NOMO-1 treated with dmso at 0.1 percent for 144 hours (cell line): ENCODE results near the gene SWT1.

Experiments used
- DNase-seq: peaks from one replicate; lab custom pipeline; 2025; ENCODE audit not compliant: unreplicated experiment; lab: John Stamatoyannopoulos, UW

Gene SWT1

DNA sequence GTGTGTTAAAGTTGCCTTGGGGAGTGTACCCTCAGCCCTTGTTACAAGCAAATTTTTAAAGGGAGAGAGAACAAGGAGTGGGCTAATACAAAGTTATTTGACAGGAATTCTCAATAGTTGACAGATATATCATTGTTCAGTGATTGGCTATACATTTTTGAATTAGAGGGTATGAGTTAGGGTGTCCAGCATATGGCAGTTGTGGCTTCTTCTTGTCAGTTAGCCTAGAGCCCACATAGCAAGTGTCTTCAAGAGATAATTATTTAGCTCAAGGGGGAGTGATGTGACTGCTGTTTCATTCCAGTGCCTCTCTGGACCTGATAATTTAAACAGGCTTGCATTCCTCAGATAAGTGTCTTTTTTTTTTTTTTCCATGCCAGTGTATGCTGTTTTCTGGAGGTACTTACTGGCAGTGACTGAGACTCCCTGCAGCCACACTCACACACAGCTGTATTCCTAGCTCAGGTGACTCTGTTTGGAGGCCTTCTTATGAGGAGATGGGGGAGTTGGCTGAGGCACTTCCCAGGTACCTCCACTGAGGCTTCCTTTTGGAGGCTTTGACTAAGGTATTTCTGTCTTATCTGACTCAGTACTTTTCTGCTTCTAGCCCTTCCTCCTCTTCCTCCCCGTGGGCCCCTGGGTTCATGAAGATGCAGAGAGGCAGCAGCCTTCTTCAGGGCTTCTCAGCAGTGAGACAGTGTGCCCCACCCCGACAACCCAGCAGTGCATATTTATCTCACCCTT, 127.7 kb downstream of the SWT1 start:
- DNase-seq: no peak

DNA sequence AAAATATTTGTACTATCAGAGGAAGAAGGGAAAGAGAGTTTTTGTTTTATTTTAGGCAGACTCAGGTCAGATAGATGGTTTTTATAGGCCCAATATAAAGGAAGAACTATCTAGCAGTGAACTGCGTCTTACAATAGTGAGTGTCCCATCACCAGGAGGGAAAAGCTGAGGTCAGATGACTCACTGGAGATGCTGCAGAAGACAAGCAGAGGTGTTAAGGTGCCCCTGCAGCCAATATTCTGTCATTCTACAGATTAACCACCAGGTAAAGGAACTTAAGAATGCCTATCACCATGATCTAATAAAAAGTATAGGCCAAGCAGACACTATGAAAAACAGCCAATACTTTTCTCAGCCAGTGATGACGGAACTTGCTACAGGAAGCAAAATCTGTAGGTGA, 130.5 kb downstream of the SWT1 start:
- no peak for DNase-seq

DNA sequence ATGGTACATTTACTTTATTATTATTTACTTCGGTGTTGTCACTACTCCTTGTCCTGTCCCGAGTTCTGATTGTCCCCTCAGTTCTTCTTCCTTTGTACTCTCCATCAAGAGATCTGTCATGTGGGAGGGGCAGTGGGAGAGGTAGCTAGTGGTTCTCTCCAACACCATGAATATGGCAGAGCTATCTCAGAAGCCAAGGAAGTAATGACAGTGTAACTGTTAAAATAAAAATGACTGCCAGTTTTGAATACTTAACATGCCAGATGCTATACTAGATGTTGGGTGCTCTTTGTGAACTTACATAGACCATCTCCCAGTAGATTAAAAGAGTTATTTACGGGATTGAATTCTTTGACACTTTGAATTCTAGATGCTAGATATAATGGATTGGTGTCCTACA, 131.5 kb downstream of the SWT1 start:
- no peak for DNase-seq

DNA sequence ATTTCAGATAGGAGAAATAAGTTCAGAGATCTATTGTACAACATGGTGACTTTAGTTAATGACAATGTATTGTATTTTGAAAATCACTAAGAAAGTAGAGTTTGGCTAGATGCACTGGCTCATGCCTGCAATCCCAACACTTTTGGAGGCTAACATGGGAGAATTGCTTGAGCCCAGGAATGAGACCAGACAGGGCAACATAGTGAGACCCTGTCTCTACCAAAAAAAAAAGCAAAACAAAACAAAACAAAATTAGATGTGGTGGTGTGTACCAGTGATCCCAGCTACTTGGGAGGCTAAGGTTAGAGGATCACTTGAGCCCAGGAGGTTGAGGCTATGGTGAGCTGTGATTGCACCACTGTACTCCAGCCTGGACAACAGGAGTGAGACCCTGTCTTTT, 132.9 kb downstream of the SWT1 start:
- DNase-seq: no peak

DNA sequence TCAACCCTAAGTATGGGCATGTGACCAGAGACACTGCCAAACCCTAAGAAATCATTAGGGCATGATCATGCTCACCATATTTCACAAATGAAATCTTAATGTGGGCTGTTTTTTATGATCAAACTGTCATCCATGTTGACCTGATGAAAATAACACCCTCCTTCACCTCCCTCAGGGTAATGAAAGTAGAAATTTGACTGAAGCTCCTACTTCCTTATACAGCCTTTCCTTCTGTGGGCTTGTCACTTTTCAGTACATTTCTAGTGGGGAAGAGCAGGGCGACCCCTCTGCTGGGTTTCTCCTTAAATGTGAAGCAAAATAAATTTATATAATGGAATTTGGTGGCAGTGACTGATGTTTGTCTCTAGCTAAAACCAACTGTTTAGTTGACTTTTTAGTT, 134.2 kb downstream of the SWT1 start:
- DNase-seq: no peak

DNA sequence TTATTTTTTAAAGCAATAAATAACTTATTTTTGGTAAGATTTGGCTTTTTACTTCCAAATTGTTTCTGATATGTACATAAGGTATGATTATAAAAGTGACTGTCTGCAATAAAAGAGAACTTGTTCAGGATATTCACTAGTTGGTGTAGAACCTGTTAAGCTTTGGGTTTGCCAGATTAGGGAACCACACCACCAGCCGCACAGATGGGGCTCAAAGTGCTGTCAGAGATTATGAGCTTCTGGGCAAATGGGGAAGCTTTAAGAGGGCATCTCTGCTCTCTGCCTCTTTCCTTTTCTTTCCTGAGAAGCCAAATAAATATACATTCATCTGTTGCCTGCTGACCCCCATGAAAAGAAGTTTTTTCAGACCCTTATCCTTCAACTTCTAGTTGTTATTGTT, 134.7 kb downstream of the SWT1 start:
- peak; percentile 43 for DNase-seq

DNA sequence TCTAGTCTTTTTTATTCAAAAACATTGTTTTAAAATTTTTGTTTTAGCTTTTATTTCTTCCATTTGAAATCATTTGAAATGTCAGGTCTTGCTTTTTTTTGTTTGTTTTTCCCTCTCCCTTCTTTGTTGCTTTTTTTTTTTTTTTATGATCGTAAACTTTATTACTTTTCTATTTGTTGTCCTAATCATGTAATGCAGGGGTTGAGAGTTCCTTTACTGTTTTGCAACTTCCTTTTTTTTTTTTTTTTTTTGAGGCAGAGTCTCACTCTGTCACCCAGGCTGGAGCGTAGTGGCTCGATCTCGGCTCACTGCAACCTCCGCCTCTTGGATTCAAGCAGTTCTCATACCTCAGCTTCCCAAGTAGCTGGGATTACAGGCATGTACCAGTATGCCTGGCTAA, 135.3 kb downstream of the SWT1 start:
- peak; percentile 48 for DNase-seq

DNA sequence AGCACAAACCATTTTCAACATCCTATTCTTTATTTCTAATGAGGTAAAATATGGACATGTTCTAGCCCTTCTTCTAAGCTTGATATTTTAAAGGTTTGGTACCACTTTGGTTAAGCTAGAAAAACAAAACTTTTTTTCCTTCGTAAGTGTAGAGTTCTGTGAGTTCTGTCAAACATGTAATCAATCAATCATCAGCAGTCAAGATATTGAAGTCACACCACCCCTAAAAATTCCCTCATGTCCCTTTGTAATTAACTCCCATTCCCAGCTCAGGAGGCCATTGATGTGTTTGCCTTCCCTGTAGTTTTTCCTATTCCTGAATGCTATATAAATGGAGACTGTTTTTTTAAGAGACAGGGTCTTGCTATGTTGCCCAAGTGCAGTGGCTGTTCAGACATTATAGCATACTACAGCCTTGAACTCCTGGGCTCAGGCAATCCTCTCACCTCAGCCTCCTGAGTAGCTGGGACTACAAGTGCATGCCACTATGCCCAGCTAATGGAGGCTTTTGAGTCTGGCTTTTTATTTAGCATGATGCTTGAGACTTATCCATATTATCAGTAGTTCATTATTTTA, 137.1 kb downstream of the SWT1 start:
- no peak for DNase-seq

DNA sequence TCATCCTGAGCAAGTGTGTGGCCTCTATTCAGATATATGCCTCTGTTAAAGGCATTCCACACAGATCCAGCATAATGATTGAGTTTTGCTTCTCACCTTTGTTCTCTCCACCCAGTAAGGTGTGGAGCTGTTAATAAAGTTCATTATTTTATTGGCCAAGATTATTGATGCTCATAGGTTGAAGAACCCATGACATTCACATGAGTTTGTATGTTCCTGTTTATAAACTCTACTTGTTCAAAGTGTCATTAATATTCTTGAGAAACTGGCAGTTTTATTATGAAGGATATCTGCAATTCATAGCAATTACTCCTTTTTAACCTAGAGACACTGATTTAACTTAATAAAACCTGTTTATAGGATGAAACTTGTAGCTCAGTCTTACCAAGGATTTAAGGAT, 138.1 kb downstream of the SWT1 start:
- no peak for DNase-seq

DNA sequence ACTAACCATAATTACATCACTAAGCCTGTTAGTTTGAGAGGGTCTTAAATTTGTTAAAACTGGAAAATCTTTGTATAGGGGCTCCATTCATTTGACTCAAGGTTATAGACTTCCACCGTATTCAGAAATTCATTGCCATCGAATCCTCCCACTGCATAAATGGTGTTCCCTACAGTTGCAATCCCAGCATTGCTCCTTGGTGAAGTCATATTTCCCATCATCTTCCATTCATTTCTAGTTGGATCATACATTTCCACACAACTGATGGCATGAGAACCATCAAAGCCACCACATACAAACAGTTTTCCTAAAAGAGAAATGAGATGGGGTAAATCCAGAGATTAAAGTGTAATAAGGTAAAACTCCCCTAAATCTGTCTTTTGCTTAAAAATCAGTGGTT, 141.0 kb downstream of the SWT1 start:
- DNase-seq: no peak

DNA sequence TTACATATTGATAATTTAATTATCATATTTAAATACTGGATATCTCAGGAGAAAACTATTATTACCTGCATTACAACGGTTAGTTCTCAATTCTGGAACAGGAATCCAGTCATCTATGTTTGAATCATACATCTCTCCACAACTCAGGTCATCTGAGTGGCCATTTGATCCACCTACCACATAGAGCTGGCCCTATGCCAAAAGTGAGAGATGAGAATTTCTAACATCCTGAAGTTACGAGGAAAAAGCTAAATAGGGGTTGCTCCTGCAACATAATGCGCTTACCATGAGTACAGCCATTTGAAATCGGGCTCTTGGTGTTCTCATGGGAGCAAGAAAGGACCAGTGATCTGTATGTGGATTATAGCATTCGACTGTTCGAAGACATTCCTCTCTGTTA, 143.2 kb downstream of the SWT1 start:
- DNase-seq: no peak

DNA sequence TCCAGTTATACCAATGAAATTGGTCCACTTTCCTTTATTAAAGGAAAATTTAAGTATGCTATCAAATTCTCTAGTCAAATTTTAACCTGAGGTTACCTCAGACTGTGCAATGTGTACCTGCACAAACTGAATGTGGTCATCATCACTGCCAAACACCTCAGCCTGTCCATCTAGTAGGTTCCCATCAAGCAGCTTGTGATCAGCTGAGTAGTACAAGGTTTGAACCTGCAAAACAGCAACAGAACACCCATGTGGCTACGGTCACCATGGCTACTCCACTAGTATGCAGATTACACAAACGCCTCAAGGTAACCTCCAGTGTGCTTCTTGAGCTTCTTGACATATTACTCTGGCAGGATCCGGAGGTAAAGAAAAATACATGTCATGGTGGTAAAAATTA, 148.5 kb downstream of the SWT1 start:
- no peak for DNase-seq

DNA sequence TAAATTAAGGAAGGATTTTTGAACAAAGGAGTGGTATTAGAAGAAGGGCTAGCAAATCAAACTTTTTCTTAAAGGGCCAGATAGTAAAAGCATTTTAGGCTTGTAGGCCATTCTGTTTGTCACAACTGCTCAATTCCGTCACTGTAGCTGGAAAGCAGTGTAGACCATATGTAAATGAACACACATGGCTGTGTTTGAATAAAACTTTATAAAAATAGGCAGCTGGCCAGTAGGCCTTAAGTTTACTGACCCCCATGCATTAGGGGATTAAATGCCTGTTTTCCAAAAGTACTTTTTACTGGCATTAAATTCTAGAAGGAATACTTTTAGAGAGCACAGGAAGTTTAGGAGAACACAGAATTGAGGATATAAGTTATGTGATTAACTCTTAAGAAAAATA, 151.2 kb downstream of the SWT1 start:
- no peak for DNase-seq

DNA sequence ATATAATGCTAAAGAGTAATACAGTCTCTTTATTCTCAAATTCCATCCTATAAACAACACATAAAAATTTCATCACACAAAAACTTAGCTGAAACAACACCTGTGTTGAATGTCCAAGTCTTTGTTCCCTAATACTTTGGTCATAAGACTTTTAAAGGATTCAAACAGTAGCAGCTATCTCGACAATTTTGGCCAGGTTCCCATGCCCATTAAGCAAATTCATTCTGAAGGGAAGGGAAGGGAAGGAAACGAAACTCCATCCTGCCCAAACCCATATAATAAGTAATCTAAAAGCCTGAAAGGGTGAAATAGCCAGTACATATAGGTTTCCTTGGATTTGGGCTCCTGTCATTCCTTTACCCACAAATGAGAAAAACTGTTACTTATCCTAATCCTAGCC, 152.6 kb downstream of the SWT1 start:
- no peak for DNase-seq

DNA sequence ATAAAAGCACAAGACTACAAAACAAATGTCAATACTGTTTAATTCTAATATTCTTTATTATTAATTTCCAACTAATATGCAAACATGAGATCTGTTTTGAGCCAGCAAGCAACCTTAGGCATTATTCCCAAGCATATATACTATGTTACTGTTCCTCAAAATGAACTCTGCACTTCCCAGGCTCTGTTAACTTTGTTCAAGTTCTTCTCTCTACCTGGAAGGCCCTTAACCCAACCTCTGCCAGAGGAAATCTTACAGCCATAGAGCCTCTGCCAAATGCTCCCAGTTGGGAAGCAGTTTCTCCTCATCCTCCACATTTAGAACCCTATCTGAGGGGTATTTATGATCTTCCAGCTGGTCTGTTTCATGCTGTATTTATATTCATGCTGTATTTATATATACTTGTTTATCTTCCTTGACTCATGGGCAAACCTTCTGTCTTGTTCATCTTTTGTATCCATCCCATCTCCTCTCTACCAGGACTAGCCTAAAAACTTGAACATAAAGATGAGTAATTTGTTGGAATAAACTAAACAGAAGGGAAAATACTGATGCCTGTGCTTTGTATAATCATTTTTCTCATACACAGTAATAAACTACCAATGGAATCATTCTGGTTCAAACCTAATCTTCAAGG, 154.7 kb downstream of the SWT1 start:
- DNase-seq: no peak

DNA sequence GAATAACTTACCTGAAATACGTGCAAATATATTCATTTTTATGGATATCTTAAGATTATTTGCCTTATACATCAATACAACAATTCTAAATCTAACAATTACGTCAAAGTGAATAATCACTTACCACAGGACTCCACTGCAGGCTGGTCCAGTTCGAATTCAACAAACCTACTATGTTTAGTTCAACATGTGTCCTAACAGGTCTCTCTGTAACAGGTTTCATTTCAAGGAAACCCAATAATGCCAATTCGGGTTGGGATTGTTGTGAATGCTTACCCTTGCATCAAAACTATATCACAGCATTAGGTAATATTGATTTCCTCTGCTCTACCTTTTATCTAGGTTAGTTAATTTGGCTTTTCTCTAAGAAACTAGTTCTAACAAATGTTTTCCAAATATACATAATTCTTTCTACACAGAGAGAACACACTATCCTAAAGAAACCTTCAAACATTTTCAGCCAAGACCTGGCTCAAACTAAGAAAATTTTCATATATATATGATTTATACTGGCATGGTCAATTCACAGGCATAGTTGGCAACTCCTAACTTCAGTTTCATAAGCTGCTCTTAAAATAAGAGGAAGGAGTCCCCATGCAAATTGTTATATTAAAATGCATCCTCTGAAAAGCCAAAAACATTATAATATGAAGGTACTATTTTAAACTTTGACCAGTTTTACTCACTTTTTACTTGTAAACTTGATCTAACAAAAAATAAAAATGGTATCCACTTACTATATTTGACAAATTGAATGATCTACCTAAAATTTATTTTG, 155.6 kb downstream of the SWT1 start:
- no peak for DNase-seq

DNA sequence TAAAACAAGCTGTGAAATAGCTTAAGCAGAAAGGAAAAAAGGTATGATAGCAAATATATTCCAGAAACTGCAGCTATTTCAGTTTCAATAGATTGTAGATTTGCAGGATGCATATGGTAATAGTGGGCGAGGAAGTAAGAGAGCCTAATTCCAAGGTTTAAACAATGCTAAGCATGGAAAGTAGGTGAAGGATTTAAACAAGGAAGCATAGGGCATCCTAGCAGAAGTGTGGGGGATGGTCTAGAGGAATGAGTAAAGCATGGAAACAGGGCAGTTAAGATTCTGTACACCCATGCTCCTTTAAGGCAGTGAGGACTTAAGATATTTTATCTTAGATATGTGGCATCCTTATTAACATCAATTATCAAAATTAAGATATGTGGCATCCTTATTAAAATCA, 157.4 kb downstream of the SWT1 start:
- no peak for DNase-seq

DNA sequence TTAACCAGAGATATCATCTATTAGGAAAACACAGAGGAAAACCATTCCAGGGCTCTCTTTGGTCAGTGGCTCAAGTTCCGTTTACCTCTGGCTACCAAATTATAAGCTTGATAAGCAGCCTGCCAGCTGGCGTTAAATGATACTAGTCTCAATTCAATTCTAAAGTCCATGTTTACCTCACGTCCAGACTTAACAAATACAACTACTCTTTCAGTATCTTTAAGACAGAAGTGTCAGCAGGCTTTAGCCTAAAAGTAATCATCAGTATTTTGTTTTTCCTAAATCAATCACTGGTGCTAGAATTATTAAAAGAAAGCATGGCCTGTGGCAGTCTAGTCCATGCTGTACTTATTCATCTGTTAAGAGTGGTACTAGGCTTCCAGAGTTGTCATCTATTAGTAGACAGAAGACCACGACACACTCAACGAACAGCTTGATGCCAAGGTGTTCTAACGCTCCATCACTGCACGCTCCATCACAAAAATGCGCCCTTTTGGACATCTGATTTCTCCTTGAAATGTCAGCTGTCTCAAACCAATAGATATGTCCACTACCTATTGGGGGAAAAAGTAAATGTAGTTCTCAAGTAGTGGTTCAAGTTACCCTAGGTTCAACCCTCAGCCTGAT, 158.6 kb downstream of the SWT1 start:
- DNase-seq: no peak

DNA sequence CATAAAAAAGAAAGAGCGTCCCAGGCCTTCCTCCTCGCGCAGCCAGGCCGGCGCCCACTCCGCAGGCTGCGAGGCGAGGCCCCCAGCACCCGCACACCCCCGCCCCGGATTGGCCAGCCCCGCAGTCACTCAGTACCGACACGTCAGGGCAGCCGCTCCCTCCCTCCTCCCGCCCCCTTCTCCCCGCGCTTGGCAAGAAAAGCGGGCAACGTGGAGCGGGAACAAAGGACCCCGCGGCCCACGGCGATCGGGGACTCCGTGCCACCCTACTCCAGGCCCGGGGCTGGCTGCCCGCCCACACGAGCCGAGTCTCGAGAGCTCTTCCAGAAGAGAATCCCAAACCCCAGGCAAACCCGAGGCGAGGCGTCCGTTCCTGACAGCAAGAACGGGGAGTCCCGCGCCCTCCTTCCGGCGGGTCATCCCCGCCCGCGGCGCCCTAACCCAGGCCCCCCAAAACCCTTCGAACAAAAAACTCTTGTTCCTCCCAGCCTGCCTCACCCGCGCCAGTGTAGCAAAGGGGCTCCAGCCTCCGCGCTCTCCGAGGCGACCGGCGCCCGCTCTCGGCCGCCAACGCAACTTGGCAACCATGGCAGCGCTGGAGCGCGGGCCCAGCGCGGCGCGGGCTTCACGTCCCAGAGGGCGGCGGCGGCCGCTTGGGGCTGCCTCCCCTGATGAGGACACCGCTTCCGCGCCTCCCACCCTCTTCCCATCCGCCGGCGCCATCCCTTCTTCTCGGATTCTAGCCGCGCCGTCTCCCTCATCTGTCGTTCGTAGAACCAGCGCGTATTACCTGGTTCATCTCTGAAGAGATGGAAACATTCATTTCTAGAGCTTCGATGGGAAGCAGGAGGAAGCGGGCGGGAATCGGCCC, 159.4 kb downstream of the SWT1 start:
- peak; percentile 61 for DNase-seq
